Testis (tissue), 2 donors: ENCODE results near the gene MRE11.

Experiments
- POLR2A ChIP-seq: fragments of 450-650 bp; IDR thresholded peaks from one replicate; pipeline ENCODE4 v1.6.1; 2017; ENCODE audit warnings: antibody characterized with exemption, mild to moderate bottlenecking, moderate library complexity
- TF ChIP-seq, protein P1 (sequence below), 3 experiments: fragments of 450-650 bp in 2 of 3; fragments of 200-600 bp in 1 of 3; sonication (generic) in 1 of 3; IDR thresholded peaks; one replicate each; pipeline ENCODE4 v1.5.1; 2016 to 2019; ENCODE audit warnings: antibody characterized with exemption in 3 of 3, mild to moderate bottlenecking in 2 of 3, moderate library complexity in 1 of 3

DNA sequence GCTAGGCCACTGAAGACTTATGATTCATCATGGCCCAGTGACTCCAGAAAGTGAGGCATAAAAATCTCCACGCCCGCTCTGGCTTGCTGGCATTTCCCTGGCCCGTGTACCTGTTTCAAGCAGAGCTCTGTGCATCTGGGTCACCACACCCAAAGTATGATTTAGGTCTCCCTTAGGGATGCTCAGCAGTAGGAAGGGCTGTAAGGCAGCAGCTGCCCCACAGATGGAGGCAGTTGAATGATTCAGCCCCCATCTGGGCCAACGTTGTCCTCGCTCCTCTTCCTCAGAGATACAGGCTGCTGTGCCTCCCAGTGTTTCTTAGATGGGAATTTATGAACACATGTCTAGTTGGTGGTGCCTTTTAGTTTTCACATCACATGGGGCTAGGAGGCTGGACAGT, 114.0 kb downstream of the MRE11 start:
- TF ChIP-seq, protein P1, sequence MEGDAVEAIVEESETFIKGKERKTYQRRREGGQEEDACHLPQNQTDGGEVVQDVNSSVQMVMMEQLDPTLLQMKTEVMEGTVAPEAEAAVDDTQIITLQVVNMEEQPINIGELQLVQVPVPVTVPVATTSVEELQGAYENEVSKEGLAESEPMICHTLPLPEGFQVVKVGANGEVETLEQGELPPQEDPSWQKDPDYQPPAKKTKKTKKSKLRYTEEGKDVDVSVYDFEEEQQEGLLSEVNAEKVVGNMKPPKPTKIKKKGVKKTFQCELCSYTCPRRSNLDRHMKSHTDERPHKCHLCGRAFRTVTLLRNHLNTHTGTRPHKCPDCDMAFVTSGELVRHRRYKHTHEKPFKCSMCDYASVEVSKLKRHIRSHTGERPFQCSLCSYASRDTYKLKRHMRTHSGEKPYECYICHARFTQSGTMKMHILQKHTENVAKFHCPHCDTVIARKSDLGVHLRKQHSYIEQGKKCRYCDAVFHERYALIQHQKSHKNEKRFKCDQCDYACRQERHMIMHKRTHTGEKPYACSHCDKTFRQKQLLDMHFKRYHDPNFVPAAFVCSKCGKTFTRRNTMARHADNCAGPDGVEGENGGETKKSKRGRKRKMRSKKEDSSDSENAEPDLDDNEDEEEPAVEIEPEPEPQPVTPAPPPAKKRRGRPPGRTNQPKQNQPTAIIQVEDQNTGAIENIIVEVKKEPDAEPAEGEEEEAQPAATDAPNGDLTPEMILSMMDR (IDR thresholded peaks at IDR 0.05): no peak
- TF ChIP-seq POLR2A: no peak
